DND-41 (cell line): ENCODE data around the gene GRIK2.
"Not testable (repeated sequence)": the region's sequence is repeated elsewhere in the genome, so short reads cannot be mapped to it uniquely, and the experiment has no call there.

ENCODE experiments used
- ATAC-seq: fragments of 200-7000 bp; cut with Tn5 transposase; 3 replicates; pipeline ENCODE4 v1.9.1; 2021; ENCODE audit warnings: low read depth; ENCODE audit not compliant: insufficient read depth
- DNase-seq: peaks from one replicate; pipeline ENCODE4 v3.0.0-alpha.2; 2020
- H2AFZ ChIP-seq: 2 replicates; pipeline ENCODE4 v1.6.0; 2012; ENCODE audit warnings: low read depth, low read length
- H3K27ac ChIP-seq: 2 replicates; pipeline ENCODE4 v1.5.1; 2012; ENCODE audit warnings: low read length, inconsistent platforms
- H3K27me3 ChIP-seq: fragments of 200-600 bp; sonication (generic); 2 replicates; pipeline ENCODE4 v1.6.0; 2012; ENCODE audit warnings: low read length, mild to moderate bottlenecking, inconsistent platforms; ENCODE audit not compliant: insufficient read depth, poor library complexity
- H3K36me3 ChIP-seq: 2 replicates; pipeline ENCODE4 v1.5.1; 2012; ENCODE audit warnings: low read length, inconsistent platforms; ENCODE audit not compliant: insufficient read depth
- H3K4me1 ChIP-seq: 2 replicates; pipeline ENCODE4 v1.5.1; 2012; ENCODE audit warnings: mild to moderate bottlenecking, low read length; ENCODE audit not compliant: insufficient read depth
- H3K4me2 ChIP-seq: 2 replicates; pipeline ENCODE4 v1.6.0; 2012; ENCODE audit warnings: mild to moderate bottlenecking, moderate library complexity, low read length, inconsistent platforms; ENCODE audit not compliant: insufficient read depth
- H3K4me3 ChIP-seq, 2 experiments: fragments of 200-600 bp in 1 of 2; shearing (Covaris generic) in 1 of 2; 2 replicates each; pipeline ENCODE4 v1.5.1; 2012 to 2016; ENCODE audit warnings: inconsistent platforms in 2 of 2, low read length in 2 of 2, mild to moderate bottlenecking in 2 of 2, low read depth in 1 of 2, moderate library complexity in 1 of 2
- H3K79me2 ChIP-seq: 2 replicates; pipeline ENCODE4 v1.6.0; 2012; ENCODE audit warnings: low read length, inconsistent platforms; ENCODE audit not compliant: insufficient read depth
- H3K9ac ChIP-seq: 2 replicates; pipeline ENCODE4 v1.6.0; 2012; ENCODE audit warnings: low read depth, mild to moderate bottlenecking, inconsistent platforms, low read length, moderate library complexity
- H3K9me3 ChIP-seq: 2 replicates; pipeline ENCODE4 v1.5.1; 2012; ENCODE audit warnings: low read length, moderate library complexity, mild to moderate bottlenecking, inconsistent platforms; ENCODE audit not compliant: insufficient read depth, severe bottlenecking
- H4K20me1 ChIP-seq: 2 replicates; pipeline ENCODE4 v1.6.0; 2012; ENCODE audit warnings: low read length; ENCODE audit not compliant: insufficient read depth
- CTCF ChIP-seq: IDR thresholded peaks from 2 replicates; pipeline ENCODE4 v1.5.1; 2012; ENCODE audit warnings: borderline replicate concordance, low read length, moderate library complexity, mild to moderate bottlenecking; ENCODE audit not compliant: poor library complexity, severe bottlenecking; ENCODE audit errors: extremely low read depth
- EZH2 ChIP-seq: IDR thresholded peaks from 3 replicates; pipeline ENCODE4 v1.6.1; 2012; ENCODE audit warnings: borderline replicate concordance, low read depth, mild to moderate bottlenecking, moderate library complexity, low read length, inconsistent platforms; ENCODE audit not compliant: severe bottlenecking

Gene GRIK2

GRCh38 chr6:101614774-101615173 is 221.3 kb downstream of the GRIK2 start:
- Histone ChIP-seq H3K4me3 (no peak overlapping the region), H4K20me1 (no peaks in the 10 kb centered on the region), H3K27ac (no peak overlapping the region), H2AFZ (no peak overlapping the region), H3K9me3 (no peaks in the 10 kb centered on the region), H3K79me2 (no peaks in the 10 kb centered on the region), H3K36me3 (no peaks in the 10 kb centered on the region), H3K9ac (no peak overlapping the region), H3K27me3 (no peaks in the 10 kb centered on the region), H3K4me2 (no peak overlapping the region), H3K4me1 (no peaks in the 10 kb centered on the region)
- TF ChIP-seq EZH2 = no peak
- TF ChIP-seq CTCF = no peak
- ATAC-seq = no peak
- no peak for DNase-seq

- TF ChIP-seq CTCF (no peak), EZH2 (no peak)
- Histone ChIP-seq H3K79me2 (no peaks in the 10 kb centered on the region), H4K20me1 (no peaks in the 10 kb centered on the region), H3K4me3 (no peak overlapping the region), H3K9me3 (no peaks in the 10 kb centered on the region), H3K36me3 (no peaks in the 10 kb centered on the region), H3K4me2 (no peak overlapping the region), H3K27ac (no peak overlapping the region), H3K9ac (no peak overlapping the region), H2AFZ (no peak overlapping the region), H3K27me3 (no peaks in the 10 kb centered on the region), H3K4me1 (no peaks in the 10 kb centered on the region)
- ATAC-seq (no peak), DNase-seq (no peak)
Observed at GRCh38 chr6:101626269-101626668, 232.8 kb downstream of the GRIK2 start.

GRCh38 chr6:101630941-101631340 is 237.4 kb downstream of the GRIK2 start:
- no peaks in the 10 kb centered on the region for H3K27me3 ChIP-seq
- no peak for ATAC-seq
- no peak overlapping the region for H2AFZ ChIP-seq
- no peak for TF ChIP-seq CTCF
- TF ChIP-seq EZH2 = no peak
- H3K4me3 ChIP-seq = no peak overlapping the region
- no peaks in the 10 kb centered on the region for H3K36me3 ChIP-seq
- no peaks in the 10 kb centered on the region for H3K79me2 ChIP-seq
- H3K9ac ChIP-seq = no peak overlapping the region
- no peaks in the 10 kb centered on the region for H4K20me1 ChIP-seq
- DNase-seq = no peak
- no peaks in the 10 kb centered on the region for H3K9me3 ChIP-seq
- no peak overlapping the region for H3K27ac ChIP-seq
- H3K4me2 ChIP-seq = no peak overlapping the region
- H3K4me1 ChIP-seq = no peaks in the 10 kb centered on the region

GRCh38 chr6:101633081-101633480 is 239.6 kb downstream of the GRIK2 start:
- TF ChIP-seq EZH2 (no peak), CTCF (no peak)
- H3K9me3 ChIP-seq = no peaks in the 10 kb centered on the region
- H3K4me3 ChIP-seq = no peak overlapping the region
- DNase-seq (no peak), ATAC-seq (no peak)
- H3K36me3 ChIP-seq = no peaks in the 10 kb centered on the region
- H3K27me3 ChIP-seq = peaks cover 7% of the 10 kb centered on the region
- H3K9ac ChIP-seq = no peak overlapping the region
- no peak overlapping the region for H3K27ac ChIP-seq
- no peaks in the 10 kb centered on the region for H3K79me2 ChIP-seq
- H4K20me1 ChIP-seq = no peaks in the 10 kb centered on the region
- H2AFZ ChIP-seq = no peak overlapping the region
- no peaks in the 10 kb centered on the region for H3K4me1 ChIP-seq
- no peak overlapping the region for H3K4me2 ChIP-seq

- H3K36me3 ChIP-seq, H4K20me1 ChIP-seq, H2AFZ ChIP-seq, H3K4me2 ChIP-seq, H3K4me1 ChIP-seq, H3K27ac ChIP-seq, DNase-seq, ATAC-seq, H3K27me3 ChIP-seq, H3K79me2 ChIP-seq, H3K9ac ChIP-seq, H3K9me3 ChIP-seq, H3K4me3 ChIP-seq: not testable (repeated sequence)
Observed at GRCh38 chr6:101638865-101639264, 245.4 kb downstream of the GRIK2 start.
